H9 (cell line): Measurements from ENCODE around the gene UNC79. TPM values are rescaled to one million over a fixed set of nuclear protein-coding genes. Genes with fewer than 3 reads are reported as not detected.

ENCODE experiments used
- DNase-seq: peaks from one replicate; pipeline ENCODE4 v3.0.0-alpha.2; 2017
- H2AFZ ChIP-seq: one replicate; pipeline ENCODE4 v1.6.1; 2013; ENCODE audit warnings: mild to moderate bottlenecking, low read length, control low read depth, moderate library complexity
- H2AK5ac ChIP-seq: 2 replicates; pipeline ENCODE4 v1.6.1; 2013; ENCODE audit warnings: low read length, control low read depth, mixed read lengths; ENCODE audit not compliant: insufficient read length
- H2BK120ac ChIP-seq: one replicate; pipeline ENCODE4 v1.6.1; 2013; ENCODE audit warnings: low read depth, mild to moderate bottlenecking, low read length, control low read depth, inconsistent platforms; ENCODE audit not compliant: poor library complexity, severe bottlenecking
- H2BK12ac ChIP-seq: 2 replicates; pipeline ENCODE4 v1.6.1; 2013; ENCODE audit warnings: low read length, control low read depth, mixed read lengths, low read depth; ENCODE audit not compliant: insufficient read length
- H2BK15ac ChIP-seq: 2 replicates; pipeline ENCODE4 v1.6.1; 2013; ENCODE audit warnings: low read depth, low read length, control low read depth
- H2BK20ac ChIP-seq: one replicate; pipeline ENCODE4 v1.6.1; 2013; ENCODE audit warnings: low read depth, mild to moderate bottlenecking, low read length, control low read depth, inconsistent platforms; ENCODE audit not compliant: poor library complexity, severe bottlenecking
- H2BK5ac ChIP-seq: 2 replicates; pipeline ENCODE4 v1.6.1; 2013; ENCODE audit warnings: low read length, control low read depth, mixed read lengths; ENCODE audit not compliant: insufficient read length
- H3K14ac ChIP-seq: 2 replicates; pipeline ENCODE4 v1.6.1; 2013; ENCODE audit warnings: low read length, control low read depth; ENCODE audit not compliant: insufficient read depth
- H3K18ac ChIP-seq: 2 replicates; pipeline ENCODE4 v1.6.1; 2013; ENCODE audit warnings: low read depth, mild to moderate bottlenecking, mixed read lengths, low read length, control low read depth; ENCODE audit not compliant: insufficient read length
- H3K23ac ChIP-seq: 2 replicates; pipeline ENCODE4 v1.6.1; 2013; ENCODE audit warnings: low read length, control low read depth, mixed read lengths, low read depth; ENCODE audit not compliant: insufficient read length
- H3K23me2 ChIP-seq: 2 replicates; pipeline ENCODE4 v1.6.1; 2013; ENCODE audit warnings: low read depth, mild to moderate bottlenecking, mixed read lengths, low read length, control low read depth; ENCODE audit not compliant: insufficient read length, poor library complexity, severe bottlenecking
- H3K27ac ChIP-seq: 2 replicates; pipeline ENCODE4 v1.5.1; 2013; ENCODE audit warnings: low read length, control low read depth, mixed read lengths, low read depth; ENCODE audit not compliant: insufficient read length
- H3K27me3 ChIP-seq: 2 replicates; pipeline ENCODE4 v1.6.1; 2013; ENCODE audit warnings: low read length, control low read depth, inconsistent platforms; ENCODE audit not compliant: insufficient read depth
- H3K4ac ChIP-seq: 2 replicates; pipeline ENCODE4 v1.6.1; 2013; ENCODE audit warnings: low read depth, mild to moderate bottlenecking, control low read depth, inconsistent platforms, low read length, moderate library complexity
- H3K4me1 ChIP-seq: 2 replicates; pipeline ENCODE4 v1.6.1; 2013; ENCODE audit warnings: low read length, control low read depth, inconsistent platforms; ENCODE audit not compliant: insufficient read depth
- H3K4me2 ChIP-seq: 2 replicates; pipeline ENCODE4 v1.6.1; 2013; ENCODE audit warnings: low read length, control low read depth, mixed read lengths; ENCODE audit not compliant: insufficient read length, insufficient read depth
- H3K56ac ChIP-seq: 2 replicates; pipeline ENCODE4 v1.6.1; 2013; ENCODE audit warnings: low read depth, mild to moderate bottlenecking, mixed read lengths, low read length, control low read depth; ENCODE audit not compliant: insufficient read length
- H3K79me1 ChIP-seq: 2 replicates; pipeline ENCODE4 v1.6.1; 2013; ENCODE audit warnings: low read depth, mild to moderate bottlenecking, moderate library complexity, low read length, control low read depth, inconsistent platforms; ENCODE audit not compliant: insufficient read depth, poor library complexity, severe bottlenecking
- H3K79me2 ChIP-seq: 2 replicates; pipeline ENCODE4 v1.6.1; 2013; ENCODE audit warnings: low read length, control low read depth, inconsistent platforms; ENCODE audit not compliant: insufficient read depth
- H3K9ac ChIP-seq: 2 replicates; pipeline ENCODE4 v1.6.1; 2013; ENCODE audit warnings: low read length, control low read depth, mixed read lengths; ENCODE audit not compliant: insufficient read length; ENCODE audit errors: extremely low read depth
- H3K9me3 ChIP-seq: one replicate; pipeline ENCODE4 v1.6.1; 2013; ENCODE audit warnings: low read depth, low read length, inconsistent platforms; ENCODE audit not compliant: control insufficient read depth
- H3T11ph ChIP-seq: one replicate; pipeline ENCODE4 v1.6.1; 2013; ENCODE audit warnings: mild to moderate bottlenecking, low read length, control low read depth, inconsistent platforms
- H4K20me1 ChIP-seq: one replicate; pipeline ENCODE4 v1.6.1; 2013; ENCODE audit not compliant: control insufficient read depth, insufficient read length, insufficient read depth
- H4K5ac ChIP-seq: 2 replicates; pipeline ENCODE4 v1.6.1; 2013; ENCODE audit warnings: low read depth, mild to moderate bottlenecking, mixed read lengths, low read length, control low read depth; ENCODE audit not compliant: insufficient read length
- H4K8ac ChIP-seq: replicated peaks from 2 replicates; pipeline ENCODE4 v1.6.1; 2013; ENCODE audit warnings: low read length, control low read depth, mixed read lengths, low read depth; ENCODE audit not compliant: insufficient read length
- H4K91ac ChIP-seq: 2 replicates; pipeline ENCODE4 v1.6.1; 2013; ENCODE audit warnings: low read depth, mild to moderate bottlenecking, moderate library complexity, mixed read lengths, low read length, control low read depth; ENCODE audit not compliant: insufficient read length
- H3K27ac Mint-ChIP-seq, 3 experiments: 2 replicates in 2 of 3; 3 replicates in 1 of 3; pipeline ENCODE4 v1.8.0; 2020 to 2021; ENCODE audit warnings: mixed read lengths in 3 of 3, mild to moderate bottlenecking in 1 of 3, moderate library complexity in 1 of 3
- H3K27me3 Mint-ChIP-seq: 2 replicates; pipeline ENCODE4 v1.8.0; 2021; ENCODE audit warnings: low read depth, mild to moderate bottlenecking, moderate library complexity, mixed read lengths
- H3K36me3 Mint-ChIP-seq, 3 experiments: 2 replicates in 2 of 3; 3 replicates in 1 of 3; pipeline ENCODE4 v1.8.0; 2020 to 2021; ENCODE audit warnings: low read depth in 3 of 3, mixed read lengths in 3 of 3; ENCODE audit not compliant: insufficient read depth in 1 of 3
- H3K4me1 Mint-ChIP-seq, 2 experiments: 2 replicates each; pipeline ENCODE4 v1.8.0; 2020; ENCODE audit warnings: mixed read lengths in 2 of 2
- H3K4me3 Mint-ChIP-seq, 2 experiments: 2 replicates in 1 of 2; 3 replicates in 1 of 2; pipeline ENCODE4 v1.8.0; 2020 to 2021; ENCODE audit warnings: mild to moderate bottlenecking in 2 of 2, mixed read lengths in 2 of 2, moderate library complexity in 1 of 2
- H3K9me3 Mint-ChIP-seq, 2 experiments: 2 replicates in 1 of 2; 3 replicates in 1 of 2; pipeline ENCODE4 v1.8.0; 2020; ENCODE audit warnings: mild to moderate bottlenecking in 2 of 2, mixed read lengths in 2 of 2, moderate library complexity in 1 of 2
- WGBS: extraction: QIAGEN DNeasy Blood & Tissue Kit; methylation state at CpG from one replicate; pipeline ENCODE4 v1.1.7; 2013; ENCODE audit warnings: missing lambda C conversion rate, low lambda C conversion rate, mixed read lengths; ENCODE audit not compliant: insufficient read length; ENCODE audit errors: extremely low coverage; 5-methylcytosine and 5-hydroxymethylcytosine counted together
- total RNA-seq: library from RNA; stranded (reverse); gene quantifications from 2 replicates; pipeline ENCODE4 v1.2.1, GENCODE V29; 2021
- TF ChIP-seq, protein P1 (sequence below): fragments of 200-600 bp; sonication (generic); conservative IDR thresholded peaks from 3 replicates; pipeline ENCODE4 v1.8.0; 2021; ENCODE audit warnings: antibody characterized with exemption, mild to moderate bottlenecking

The UNC79 gene
- total RNA-seq, 1 experiment from 2014 or later, result 3.0 TPM

DNA sequence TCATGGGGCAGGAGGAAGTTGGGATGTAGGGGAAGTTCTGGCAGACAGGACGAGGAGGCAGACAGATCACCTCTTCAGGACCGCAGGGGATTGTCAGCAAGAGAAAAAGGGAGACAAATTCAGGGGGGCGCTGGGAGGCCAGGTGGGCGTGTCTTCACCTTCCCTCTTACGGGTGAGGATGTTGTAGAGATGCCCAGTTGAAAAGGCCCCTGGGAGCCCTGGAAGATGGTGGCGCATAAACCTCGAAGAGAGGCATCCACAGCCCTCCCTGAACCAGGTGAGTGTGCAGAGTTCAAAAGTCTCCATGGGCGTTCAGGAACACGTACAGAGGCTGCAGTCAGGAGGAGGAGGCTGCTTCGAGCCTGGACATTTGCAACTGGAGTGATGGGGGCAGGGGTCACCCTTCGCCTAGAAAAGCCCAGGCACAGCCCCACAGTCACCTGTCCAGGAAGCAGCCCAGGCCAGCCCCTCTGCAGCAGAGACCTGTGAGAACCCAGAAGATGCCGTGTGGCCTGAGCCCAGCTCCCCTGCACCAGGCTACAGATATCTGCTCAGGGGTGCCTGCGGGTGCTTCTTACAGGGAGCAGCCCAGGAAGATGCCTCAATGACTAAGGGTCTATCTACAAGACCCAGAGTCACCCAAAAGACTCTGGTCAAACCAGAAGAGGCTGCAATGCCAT is 283.1 kb downstream of the UNC79 start:
- WGBS, result no CpG with 5 or more reads among the region's 13 CpGs
- H3K4me1 ChIP-seq, result no peaks in the 10 kb centered on the region; the same call in 1 of the 2 replicates

More for the DNA sequence above, 283.1 kb downstream of the UNC79 start:
- H3K9me3 ChIP-seq, result no peaks in the 10 kb centered on the region
- no peak for DNase-seq
- H3K27me3 ChIP-seq, result no peaks in the 10 kb centered on the region
- no peak overlapping the region for H3K14ac ChIP-seq
- H2BK120ac ChIP-seq, result no peak overlapping the region
- H4K8ac ChIP-seq, result no peak overlapping the region
- no peak overlapping the region for H2AK5ac ChIP-seq
- no peaks in the 10 kb centered on the region for H3K79me2 ChIP-seq
- Mint-ChIP-seq H3K9me3 (no peaks in the 10 kb centered on the region), H3K27me3 (no peaks in the 10 kb centered on the region; the same call in none of the 2 replicates), H3K27ac (no peak overlapping the region), H3K4me3 (no peak overlapping the region; a peak in 1 of 5 replicates), H3K36me3 (no peaks in the 10 kb centered on the region), H3K4me1 (peaks cover 21 to 22% of the 10 kb centered on the region in 2 experiments)
- no peak overlapping the region for H3K4ac ChIP-seq
- H3K23ac ChIP-seq, result no peak overlapping the region
- H2BK5ac ChIP-seq, result no peak overlapping the region
- H3K4me2 ChIP-seq, result no peak overlapping the region
- no peak overlapping the region for H3K9ac ChIP-seq
- no peak overlapping the region for H3K27ac ChIP-seq
- H3T11ph ChIP-seq, result no peak overlapping the region
- no peak overlapping the region for H2AFZ ChIP-seq
- no peaks in the 10 kb centered on the region for H4K20me1 ChIP-seq
- H3K23me2 ChIP-seq, result no peaks in the 10 kb centered on the region
- H4K91ac ChIP-seq, result no peak overlapping the region
- H2BK20ac ChIP-seq, result no peak overlapping the region
- TF ChIP-seq, protein P1, sequence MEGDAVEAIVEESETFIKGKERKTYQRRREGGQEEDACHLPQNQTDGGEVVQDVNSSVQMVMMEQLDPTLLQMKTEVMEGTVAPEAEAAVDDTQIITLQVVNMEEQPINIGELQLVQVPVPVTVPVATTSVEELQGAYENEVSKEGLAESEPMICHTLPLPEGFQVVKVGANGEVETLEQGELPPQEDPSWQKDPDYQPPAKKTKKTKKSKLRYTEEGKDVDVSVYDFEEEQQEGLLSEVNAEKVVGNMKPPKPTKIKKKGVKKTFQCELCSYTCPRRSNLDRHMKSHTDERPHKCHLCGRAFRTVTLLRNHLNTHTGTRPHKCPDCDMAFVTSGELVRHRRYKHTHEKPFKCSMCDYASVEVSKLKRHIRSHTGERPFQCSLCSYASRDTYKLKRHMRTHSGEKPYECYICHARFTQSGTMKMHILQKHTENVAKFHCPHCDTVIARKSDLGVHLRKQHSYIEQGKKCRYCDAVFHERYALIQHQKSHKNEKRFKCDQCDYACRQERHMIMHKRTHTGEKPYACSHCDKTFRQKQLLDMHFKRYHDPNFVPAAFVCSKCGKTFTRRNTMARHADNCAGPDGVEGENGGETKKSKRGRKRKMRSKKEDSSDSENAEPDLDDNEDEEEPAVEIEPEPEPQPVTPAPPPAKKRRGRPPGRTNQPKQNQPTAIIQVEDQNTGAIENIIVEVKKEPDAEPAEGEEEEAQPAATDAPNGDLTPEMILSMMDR, result no peak
- H4K5ac ChIP-seq, result no peak overlapping the region
- no peak overlapping the region for H3K18ac ChIP-seq
- no peaks in the 10 kb centered on the region for H3K79me1 ChIP-seq
- no peak overlapping the region for H2BK12ac ChIP-seq
- no peak overlapping the region for H3K56ac ChIP-seq
- H2BK15ac ChIP-seq, result no peak overlapping the region
